Neural cell (in vitro differentiated cells): ENCODE data around the gene HOXD3. TPM values are rescaled to one million over a fixed set of nuclear protein-coding genes. Genes with fewer than 3 reads are reported as not detected.

ENCODE experiments used
- H2AFZ ChIP-seq: fragments of 200-600, 300-800 bp; sonication (generic), shearing (Covaris generic); 2 replicates; pipeline ENCODE4 v1.6.0; 2014; ENCODE audit warnings: low read depth, mild to moderate bottlenecking, antibody characterized with exemption, low read length, moderate library complexity
- H3F3A ChIP-seq: fragments of 200-600 bp; shearing (Covaris generic); 2 replicates; pipeline ENCODE4 v1.6.1; 2016; ENCODE audit warnings: mild to moderate bottlenecking, moderate library complexity, mixed read lengths, antibody characterized with exemption, low read length; ENCODE audit not compliant: insufficient read depth, poor library complexity, severe bottlenecking
- H3K27ac ChIP-seq: fragments of 200-600, 300-800 bp; sonication (generic), shearing (Covaris generic); 2 replicates; pipeline ENCODE4 v1.5.1; 2014; ENCODE audit warnings: mild to moderate bottlenecking, low read length, moderate library complexity
- H3K27me3 ChIP-seq: fragments of 300-800, 200-600 bp; sonication (generic), shearing (Covaris generic); 2 replicates; pipeline ENCODE4 v1.6.0; 2014; ENCODE audit warnings: mild to moderate bottlenecking, low read depth, low read length, moderate library complexity; ENCODE audit not compliant: insufficient read depth
- H3K36me3 ChIP-seq: fragments of 300-800, 200-600 bp; sonication (generic), shearing (Covaris generic); 2 replicates; pipeline ENCODE4 v1.5.1; 2014; ENCODE audit warnings: mild to moderate bottlenecking, antibody characterized with exemption, low read length, moderate library complexity; ENCODE audit not compliant: insufficient read depth
- H3K4me2 ChIP-seq: fragments of 300-800, 200-600 bp; sonication (generic), shearing (Covaris generic); 2 replicates; pipeline ENCODE4 v1.6.0; 2014; ENCODE audit warnings: mild to moderate bottlenecking, low read length
- H3K4me3 ChIP-seq: fragments of 300-800, 200-600 bp; sonication (generic), shearing (Covaris generic); 2 replicates; pipeline ENCODE4 v1.5.1; 2014; ENCODE audit warnings: mild to moderate bottlenecking, low read length, moderate library complexity
- H3K79me2 ChIP-seq: fragments of 200-600 bp; shearing (Covaris generic); replicated peaks from 2 replicates; pipeline ENCODE4 v1.6.0; 2014; ENCODE audit warnings: mild to moderate bottlenecking, low read length, moderate library complexity; ENCODE audit not compliant: insufficient read depth
- H3K9ac ChIP-seq: fragments of 300-800, 200-600 bp; sonication (generic), shearing (Covaris generic); 2 replicates; pipeline ENCODE4 v1.6.1; 2016; ENCODE audit warnings: mild to moderate bottlenecking, low read length, mixed read lengths
- H3K9me2 ChIP-seq: fragments of 200-600 bp; shearing (Covaris generic); 2 replicates; pipeline ENCODE4 v1.6.1; 2016; ENCODE audit warnings: mild to moderate bottlenecking, low read length, mixed read lengths; ENCODE audit not compliant: insufficient read depth
- H3K9me3 ChIP-seq: fragments of 200-600, 300-800 bp; sonication (generic), shearing (Covaris generic); 2 replicates; pipeline ENCODE4 v1.6.1; 2016; ENCODE audit warnings: mild to moderate bottlenecking, mixed run types, low read length, moderate library complexity, mixed read lengths
- H4K20me1 ChIP-seq: fragments of 200-600 bp; shearing (Covaris generic); 2 replicates; pipeline ENCODE4 v1.6.1; 2016; ENCODE audit warnings: mild to moderate bottlenecking, mixed run types; ENCODE audit not compliant: insufficient read depth
- CTCF ChIP-seq: fragments of 450-650 bp; IDR thresholded peaks from 2 replicates; pipeline ENCODE4 v1.5.1; 2014; ENCODE audit warnings: antibody characterized with exemption, mild to moderate bottlenecking, moderate library complexity; ENCODE audit not compliant: poor library complexity, severe bottlenecking
- EP300 ChIP-seq: fragments of 450-650 bp; conservative IDR thresholded peaks from 2 replicates; pipeline ENCODE4 v1.6.1; 2014; ENCODE audit warnings: antibody characterized with exemption, mild to moderate bottlenecking, moderate library complexity; ENCODE audit not compliant: poor library complexity, severe bottlenecking
- EZH2 ChIP-seq: fragments of 200-600, 300-800 bp; shearing (Covaris generic), sonication (generic); IDR thresholded peaks from 2 replicates; pipeline ENCODE4 v1.6.1; 2014; ENCODE audit warnings: antibody characterized with exemption, low read length, borderline replicate concordance, mild to moderate bottlenecking; ENCODE audit not compliant: insufficient read depth, poor library complexity, severe bottlenecking
- MXI1 ChIP-seq: fragments of 450-650 bp; conservative IDR thresholded peaks from 2 replicates; pipeline ENCODE4 v1.6.1; 2014; ENCODE audit warnings: antibody characterized with exemption, mild to moderate bottlenecking; ENCODE audit not compliant: poor library complexity, severe bottlenecking
- POLR2AphosphoS5 ChIP-seq: IDR thresholded peaks from 2 replicates; pipeline ENCODE4 v1.6.1; 2012
- RAD21 ChIP-seq: fragments of 450-650 bp; conservative IDR thresholded peaks from 2 replicates; pipeline ENCODE4 v1.6.1; 2014; ENCODE audit warnings: antibody characterized with exemption, mild to moderate bottlenecking, moderate library complexity
- REST ChIP-seq: IDR thresholded peaks from 2 replicates; pipeline ENCODE4 v1.6.1; 2012; ENCODE audit warnings: borderline replicate concordance
- SMC3 ChIP-seq: fragments of 450-650 bp; conservative IDR thresholded peaks from 2 replicates; pipeline ENCODE4 v1.6.1; 2014; ENCODE audit warnings: antibody characterized with exemption, mild to moderate bottlenecking, moderate library complexity; ENCODE audit not compliant: poor library complexity
- TAF1 ChIP-seq: IDR thresholded peaks from 2 replicates; pipeline ENCODE4 v1.6.1; 2012; ENCODE audit warnings: low read depth
- polyA plus RNA-seq: library from polyadenylated mRNA; depleted of rRNA; stranded (reverse); fragments of >200 nt; gene quantifications from 2 replicates; pipeline ENCODE4 v1.2.3, GENCODE V29; 2014

The HOXD3 gene
- polyA plus RNA-seq, 1 donor from 2014 or later, result not detected

- no peak overlapping the region for H3K4me3 ChIP-seq
- peaks cover 100% of the 10 kb centered on the region for H3K27me3 ChIP-seq
- no peaks in the 10 kb centered on the region for H3F3A ChIP-seq
- H3K9me2 ChIP-seq, result no peaks in the 10 kb centered on the region
- H3K9me3 ChIP-seq, result peaks cover 12% of the 10 kb centered on the region
- no peak overlapping the region for H3K4me2 ChIP-seq
- H2AFZ ChIP-seq, result no peak overlapping the region
- TF ChIP-seq POLR2AphosphoS5 (no peak), EP300 (no peak), CTCF (no peak), TAF1 (no peak), SMC3 (no peak), EZH2 (no peak), REST (no peak), RAD21 (no peak), MXI1 (no peak)
- no peak overlapping the region for H3K9ac ChIP-seq
- no peaks in the 10 kb centered on the region for H3K36me3 ChIP-seq
- H3K79me2 ChIP-seq, result no peaks in the 10 kb centered on the region
- no peaks in the 10 kb centered on the region for H4K20me1 ChIP-seq
- no peak overlapping the region for H3K27ac ChIP-seq
These were observed 753 bp upstream of the HOXD3 start for GRCh38 chr2:176156301-176156806.

- H2AFZ ChIP-seq, result no peak overlapping the region
- peaks cover 22% of the 10 kb centered on the region for H3K9me3 ChIP-seq
These were observed 535 bp downstream of the HOXD3 start for GRCh38 chr2:176157499-176158185.

More at GRCh38 chr2:176157499-176158185, 535 bp downstream of the HOXD3 start:
- no peaks in the 10 kb centered on the region for H3F3A ChIP-seq
- H3K79me2 ChIP-seq, result no peaks in the 10 kb centered on the region
- no peak overlapping the region for H3K9ac ChIP-seq
- H3K27ac ChIP-seq, result no peak overlapping the region
- no peak overlapping the region for H3K4me3 ChIP-seq
- H3K36me3 ChIP-seq, result no peaks in the 10 kb centered on the region
- H3K9me2 ChIP-seq, result no peaks in the 10 kb centered on the region
- no peak overlapping the region for H3K4me2 ChIP-seq
- H4K20me1 ChIP-seq, result no peaks in the 10 kb centered on the region
- peaks cover 100% of the 10 kb centered on the region for H3K27me3 ChIP-seq
- TF ChIP-seq EZH2 (peak; percentile 97), MXI1 (no peak)
